B cell (primary cell): ENCODE measurements around the gene CLSTN2.

ENCODE experiments used
- CTCF ChIP-seq: fragments of 200-600 bp; IDR thresholded peaks from one replicate; pipeline ENCODE4 v1.8.0; 2022; ENCODE audit warnings: antibody characterized with exemption, mild to moderate bottlenecking
- EZH2 ChIP-seq: IDR thresholded peaks from 2 replicates; pipeline ENCODE4 v1.6.1; 2012; ENCODE audit warnings: borderline replicate concordance, low read depth, mild to moderate bottlenecking, moderate library complexity, low read length; ENCODE audit not compliant: insufficient read depth, poor library complexity, severe bottlenecking

GRCh38 chr3:140308535-140308934 lies 373.6 kb downstream of the CLSTN2 start:
- TF ChIP-seq CTCF (no peak), EZH2 (no peak)
